Fibroblast of villous mesenchyme (primary cell): Measurements from ENCODE around the gene DHRS2. TPM values are rescaled to one million over a fixed set of nuclear protein-coding genes. Genes with fewer than 3 reads are reported as not detected.

Experiments
- DNase-seq: peaks from one replicate; pipeline ENCODE4 v3.0.0-alpha.2; 2010; ENCODE audit warnings: low read depth
- H3K4me3 ChIP-seq: 2 replicates; pipeline ENCODE4 v1.5.1; 2011; ENCODE audit warnings: low read depth, mild to moderate bottlenecking, low read length
- total RNA-seq: library from RNA; depleted of rRNA; stranded (reverse); fragments of >200 nt; gene quantifications from 2 replicates; pipeline ENCODE4 v1.2.3, GENCODE V29; 2012
- TF ChIP-seq, protein P1 (sequence below): IDR thresholded peaks from 2 replicates; pipeline ENCODE4 v1.5.1; 2012; ENCODE audit warnings: low read depth, mild to moderate bottlenecking, low read length; ENCODE audit not compliant: insufficient read depth

The DHRS2 gene
- total RNA-seq, 1 donor, result 0.43 TPM

DNA sequence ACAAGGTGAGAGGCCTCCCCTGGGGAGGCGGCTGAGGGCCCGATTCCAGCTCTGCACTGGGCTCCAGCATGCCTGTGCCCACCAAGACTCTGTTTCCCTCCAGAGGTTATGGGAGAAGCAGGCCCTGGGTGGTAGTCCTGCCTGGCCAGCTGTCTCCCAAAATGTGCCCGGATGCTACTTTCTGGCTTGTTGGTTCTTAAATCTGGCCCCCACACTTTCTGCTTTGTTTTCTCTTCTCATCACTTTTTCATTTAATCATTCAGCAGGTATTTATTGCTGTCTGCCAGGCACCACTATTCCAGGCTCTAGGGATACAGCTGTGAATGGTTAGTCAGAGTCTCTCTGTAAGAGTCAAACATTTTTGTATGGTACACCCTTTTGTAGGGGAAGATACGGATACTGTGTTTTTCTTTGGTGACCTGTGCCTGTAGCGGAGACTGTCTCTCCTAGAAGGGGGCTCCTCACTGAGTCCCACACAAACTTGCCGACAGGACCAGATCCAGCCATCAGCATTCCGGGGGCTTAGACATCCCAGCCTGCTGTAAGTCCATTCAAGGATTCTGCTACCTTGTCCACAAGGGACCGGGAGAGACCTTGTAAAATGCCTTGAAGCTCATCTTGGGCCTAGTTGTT is 3.8 kb downstream of the DHRS2 start:
- TF ChIP-seq, protein P1, sequence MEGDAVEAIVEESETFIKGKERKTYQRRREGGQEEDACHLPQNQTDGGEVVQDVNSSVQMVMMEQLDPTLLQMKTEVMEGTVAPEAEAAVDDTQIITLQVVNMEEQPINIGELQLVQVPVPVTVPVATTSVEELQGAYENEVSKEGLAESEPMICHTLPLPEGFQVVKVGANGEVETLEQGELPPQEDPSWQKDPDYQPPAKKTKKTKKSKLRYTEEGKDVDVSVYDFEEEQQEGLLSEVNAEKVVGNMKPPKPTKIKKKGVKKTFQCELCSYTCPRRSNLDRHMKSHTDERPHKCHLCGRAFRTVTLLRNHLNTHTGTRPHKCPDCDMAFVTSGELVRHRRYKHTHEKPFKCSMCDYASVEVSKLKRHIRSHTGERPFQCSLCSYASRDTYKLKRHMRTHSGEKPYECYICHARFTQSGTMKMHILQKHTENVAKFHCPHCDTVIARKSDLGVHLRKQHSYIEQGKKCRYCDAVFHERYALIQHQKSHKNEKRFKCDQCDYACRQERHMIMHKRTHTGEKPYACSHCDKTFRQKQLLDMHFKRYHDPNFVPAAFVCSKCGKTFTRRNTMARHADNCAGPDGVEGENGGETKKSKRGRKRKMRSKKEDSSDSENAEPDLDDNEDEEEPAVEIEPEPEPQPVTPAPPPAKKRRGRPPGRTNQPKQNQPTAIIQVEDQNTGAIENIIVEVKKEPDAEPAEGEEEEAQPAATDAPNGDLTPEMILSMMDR, result no peak
- H3K4me3 ChIP-seq, result no peak overlapping the region
- no peak for DNase-seq

DNA sequence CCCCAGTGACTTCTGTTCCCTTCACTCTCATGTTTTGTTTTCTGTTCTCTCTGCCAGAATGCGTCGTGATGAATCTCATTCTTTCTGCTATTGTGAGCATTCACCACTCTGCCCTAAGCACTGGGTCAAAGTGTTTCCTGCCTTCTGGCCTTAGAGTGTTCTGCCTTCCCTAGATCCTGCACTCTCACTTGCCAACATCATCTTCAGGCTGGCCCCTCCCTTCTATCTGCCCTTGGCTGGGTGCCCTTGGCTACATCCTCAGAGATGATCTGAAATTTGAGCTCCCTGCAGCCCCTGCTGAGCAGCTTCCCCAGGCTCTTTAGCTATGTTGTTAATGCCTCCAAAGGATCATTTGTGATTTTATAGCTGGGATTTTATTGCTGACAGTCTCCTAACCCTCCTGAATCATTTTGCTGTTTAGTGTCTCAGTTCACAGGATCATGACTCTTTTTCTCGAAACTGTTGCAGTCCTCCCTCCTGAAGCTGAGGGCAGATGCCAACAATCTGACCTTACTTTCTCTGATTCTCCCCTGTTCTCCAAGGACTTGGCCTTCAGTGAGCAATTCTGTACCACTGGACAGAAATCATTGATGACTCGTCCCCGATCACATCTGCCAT is 4.5 kb downstream of the DHRS2 start:
- TF ChIP-seq, protein P1, result no peak
- peak; percentile 62 for DNase-seq
- H3K4me3 ChIP-seq, result no peak overlapping the region

DNA sequence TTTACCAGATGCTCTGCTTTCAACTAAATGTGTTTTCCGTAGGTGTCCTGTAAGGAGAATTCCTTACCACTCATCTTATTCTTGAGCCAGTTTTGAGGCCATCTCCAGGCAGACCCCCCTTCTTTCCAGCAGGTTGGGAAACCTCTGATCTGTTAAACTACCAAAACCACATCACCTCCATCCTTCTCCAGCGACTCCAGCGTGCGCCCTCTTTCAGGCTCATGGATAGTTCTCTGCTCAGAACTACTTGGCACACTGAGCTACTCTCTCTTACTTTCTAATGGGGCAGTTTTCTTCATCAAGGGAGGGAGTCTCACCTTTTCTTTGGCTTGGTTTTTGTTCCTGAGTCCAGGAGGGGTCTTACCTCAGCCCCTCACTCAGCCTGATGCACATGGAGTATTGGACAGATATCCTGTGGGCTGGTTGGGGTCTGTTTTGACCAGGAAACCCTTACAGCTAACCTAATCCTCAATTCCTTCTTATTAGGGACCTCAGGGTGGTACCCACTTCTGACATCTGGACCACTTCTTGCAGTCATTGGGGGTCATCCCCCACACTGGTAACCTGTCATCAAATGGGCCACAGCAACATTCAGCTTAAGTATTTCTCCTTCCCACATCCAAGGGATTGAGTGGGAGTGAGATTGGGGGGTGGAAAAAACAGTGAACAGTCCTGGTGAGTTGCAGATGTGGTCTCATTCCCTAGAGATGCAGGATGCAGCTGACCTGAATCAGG is 5.2 kb downstream of the DHRS2 start:
- H3K4me3 ChIP-seq, result no peak overlapping the region
- no peak for DNase-seq
- TF ChIP-seq, protein P1, result no peak

DNA sequence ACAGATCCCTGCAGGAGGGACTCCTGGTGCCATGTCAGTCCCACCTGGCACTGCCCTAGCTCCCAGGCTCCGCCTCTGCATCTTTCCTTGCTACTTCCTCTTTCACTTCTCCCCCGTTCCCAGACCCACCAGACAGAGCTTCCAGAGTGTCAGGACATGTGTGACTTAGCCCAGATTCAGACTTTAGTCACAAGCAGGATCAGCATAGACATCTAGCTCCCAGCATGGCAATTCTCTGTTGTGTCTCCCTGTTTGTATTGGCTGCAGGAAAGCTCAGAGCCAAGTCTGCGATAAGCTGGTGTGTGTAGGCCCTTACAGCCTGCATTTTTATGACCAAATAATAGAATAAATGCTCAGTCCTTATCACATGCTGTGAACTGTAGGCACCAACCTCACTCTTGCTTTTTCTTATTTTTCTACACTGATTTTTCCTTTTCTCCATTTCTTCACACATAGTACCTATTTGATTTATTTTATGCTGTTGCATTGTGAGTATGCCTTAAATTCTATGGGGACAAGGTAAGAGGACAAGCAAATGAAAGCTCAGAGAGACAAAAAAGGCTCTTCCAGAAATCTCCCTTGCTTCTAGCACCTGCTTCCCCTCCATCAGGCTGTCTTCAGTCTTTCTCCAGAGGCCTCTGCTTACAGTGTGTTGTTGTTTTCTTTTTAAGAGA is 5.9 kb downstream of the DHRS2 start:
- no peak for DNase-seq
- no peak overlapping the region for H3K4me3 ChIP-seq
- TF ChIP-seq, protein P1, result no peak

DNA sequence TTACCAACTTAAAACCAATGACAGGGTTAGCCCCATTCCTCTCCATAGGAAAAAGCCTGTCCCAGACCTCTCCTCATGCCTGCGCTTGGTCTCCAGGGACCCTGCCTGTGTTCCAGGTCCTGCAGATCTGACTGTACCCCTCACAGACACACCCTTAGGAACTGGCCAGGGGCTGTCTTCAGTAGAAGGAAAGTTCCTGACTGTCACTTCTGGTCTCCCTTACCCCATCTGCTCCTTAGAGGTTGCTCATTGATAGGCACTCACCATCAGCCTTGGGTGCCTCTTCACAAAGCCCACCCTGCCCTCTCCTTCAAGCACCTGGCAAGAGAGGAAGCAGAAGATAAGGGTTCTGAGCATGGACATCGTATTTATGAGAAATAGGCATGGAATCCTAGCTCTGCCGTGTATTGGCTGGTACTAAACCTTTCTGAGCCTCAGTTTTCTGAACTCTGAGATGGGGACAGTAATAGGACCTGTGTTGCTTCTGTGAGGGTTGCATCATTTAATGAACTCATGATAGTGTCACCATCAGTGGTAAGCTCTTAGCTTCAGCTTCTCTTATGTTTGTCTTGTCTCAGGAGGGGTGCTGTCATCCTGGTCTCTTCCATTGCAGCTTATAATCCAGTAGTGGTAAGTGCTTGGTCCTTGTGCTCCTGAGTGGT is 7.5 kb downstream of the DHRS2 start:
- no peak for DNase-seq
- TF ChIP-seq, protein P1, result no peak
- no peak overlapping the region for H3K4me3 ChIP-seq

DNA sequence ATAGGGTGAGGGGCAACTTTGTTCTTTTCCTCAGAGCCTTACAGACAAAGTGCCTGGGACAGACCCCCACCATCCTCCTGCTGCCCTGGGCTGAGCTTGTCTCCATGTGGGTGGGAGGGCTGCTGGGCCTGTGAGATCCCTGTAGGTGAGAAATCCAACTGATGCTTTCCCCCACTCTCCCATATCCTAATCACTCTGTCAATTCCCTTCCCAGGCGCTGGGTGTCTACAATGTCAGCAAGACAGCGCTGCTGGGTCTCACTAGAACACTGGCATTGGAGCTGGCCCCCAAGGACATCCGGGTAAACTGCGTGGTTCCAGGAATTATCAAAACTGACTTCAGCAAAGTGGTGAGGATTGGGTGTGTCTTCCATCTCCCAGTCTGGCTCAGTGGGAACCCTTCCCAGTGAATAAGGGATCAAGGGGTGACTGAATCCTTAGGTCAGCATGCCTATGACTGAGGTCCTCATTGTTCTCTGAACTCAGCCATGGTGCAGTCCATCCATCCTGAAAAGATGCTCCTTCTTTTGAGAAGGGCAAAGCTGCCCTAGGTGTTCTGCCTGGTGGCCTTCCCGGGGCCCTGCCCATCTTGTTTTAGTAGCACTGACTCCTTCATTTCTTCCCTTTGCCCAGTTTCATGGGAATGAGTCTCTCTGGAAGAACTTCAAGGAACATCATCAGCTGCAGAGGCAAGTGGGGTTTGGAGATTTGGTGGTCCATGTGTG is 8.2 kb downstream of the DHRS2 start:
- H3K4me3 ChIP-seq, result no peak overlapping the region
- TF ChIP-seq, protein P1, result no peak
- no peak for DNase-seq
